T-helper 1 cell treated with Interleukin-12 subunit alpha and Interleukin-12 subunit beta and Interleukin-4 antibody, amounts not matched to agents 30 μg/mL and 1 μg/mL, for 36 hours (primary cell): ENCODE data around the gene FAM32A.
A peak's percentile ranks its signal among the peaks of the same experiment; 100 is the strongest.
"Not testable (repeated sequence)": the region's sequence is repeated elsewhere in the genome, so short reads cannot be mapped to it uniquely, and the experiment has no call there.

Source experiments
- H3K27ac Mint-ChIP-seq: one replicate; pipeline ENCODE4 v1.8.0; 2021; ENCODE audit warnings: mild to moderate bottlenecking, mixed read lengths
- H3K27me3 Mint-ChIP-seq: one replicate; pipeline ENCODE4 v1.8.0; 2021; ENCODE audit warnings: low read depth, mixed read lengths
- H3K36me3 Mint-ChIP-seq: one replicate; pipeline ENCODE4 v1.8.0; 2021; ENCODE audit warnings: low read depth, mixed read lengths
- H3K4me1 Mint-ChIP-seq: one replicate; pipeline ENCODE4 v1.8.0; 2021; ENCODE audit warnings: low read depth, mixed read lengths
- H3K4me3 Mint-ChIP-seq: one replicate; pipeline ENCODE4 v1.8.0; 2021; ENCODE audit warnings: mild to moderate bottlenecking, moderate library complexity, mixed read lengths
- H3K9me3 Mint-ChIP-seq: one replicate; pipeline ENCODE4 v1.8.0; 2021; ENCODE audit warnings: mixed read lengths

FAM32A gene

DNA sequence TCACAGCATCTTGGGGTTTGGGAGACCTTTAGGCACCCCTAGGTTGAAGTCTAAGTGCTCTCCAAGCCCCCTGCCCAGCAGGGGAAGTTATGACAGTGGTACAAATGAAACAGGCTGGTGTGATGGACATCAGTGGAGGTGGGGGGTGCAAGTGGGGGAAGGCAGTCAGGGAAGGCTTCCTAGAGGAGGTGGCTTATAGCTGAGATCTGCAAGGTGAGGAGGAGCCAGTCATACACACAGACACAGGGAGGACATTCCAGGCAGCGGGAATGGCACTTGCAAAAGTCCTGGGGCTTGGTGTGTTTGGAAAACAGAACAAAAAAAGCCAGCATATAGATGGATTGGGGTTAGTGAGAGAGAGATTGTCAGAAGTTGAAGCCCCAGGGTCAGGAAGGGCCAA lies 30.1 kb upstream of the FAM32A start:
- Mint-ChIP-seq H3K27me3 (no peaks in the 10 kb centered on the region), H3K4me3 (no peak overlapping the region)

DNA sequence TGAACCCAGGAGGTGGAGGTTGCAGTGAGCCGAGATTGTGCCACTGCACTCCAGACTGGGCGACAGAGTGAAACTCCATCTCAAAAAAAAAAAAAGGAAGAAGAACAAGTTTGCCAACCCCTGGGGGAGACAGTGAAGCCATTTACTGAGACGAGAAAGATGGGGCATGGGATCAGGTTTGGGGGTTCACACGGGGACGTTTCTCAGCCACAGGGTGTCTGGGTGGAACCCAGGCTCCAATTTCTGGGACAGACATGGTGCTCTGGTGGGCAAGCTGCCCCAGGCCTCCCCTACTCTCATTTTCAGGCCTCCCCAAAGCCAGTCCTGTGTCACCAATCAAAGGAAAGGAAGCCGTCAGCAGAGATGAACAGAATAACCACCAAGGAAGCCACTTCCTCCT lies 28.3 kb upstream of the FAM32A start:
- H3K36me3 Mint-ChIP-seq: peaks cover 48% of the 10 kb centered on the region
- no peaks in the 10 kb centered on the region for H3K27me3 Mint-ChIP-seq
- H3K9me3 Mint-ChIP-seq: no peaks in the 10 kb centered on the region
- no peak overlapping the region for H3K4me3 Mint-ChIP-seq
- peaks cover 28% of the 10 kb centered on the region for H3K4me1 Mint-ChIP-seq
- H3K27ac Mint-ChIP-seq: no peak overlapping the region

More for the DNA sequence above, 30.1 kb upstream of the FAM32A start:
- Mint-ChIP-seq H3K27ac (peak overlapping the region; percentile 28), H3K36me3 (peaks cover 58% of the 10 kb centered on the region), H3K4me1 (peaks cover 15% of the 10 kb centered on the region), H3K9me3 (no peaks in the 10 kb centered on the region)

DNA sequence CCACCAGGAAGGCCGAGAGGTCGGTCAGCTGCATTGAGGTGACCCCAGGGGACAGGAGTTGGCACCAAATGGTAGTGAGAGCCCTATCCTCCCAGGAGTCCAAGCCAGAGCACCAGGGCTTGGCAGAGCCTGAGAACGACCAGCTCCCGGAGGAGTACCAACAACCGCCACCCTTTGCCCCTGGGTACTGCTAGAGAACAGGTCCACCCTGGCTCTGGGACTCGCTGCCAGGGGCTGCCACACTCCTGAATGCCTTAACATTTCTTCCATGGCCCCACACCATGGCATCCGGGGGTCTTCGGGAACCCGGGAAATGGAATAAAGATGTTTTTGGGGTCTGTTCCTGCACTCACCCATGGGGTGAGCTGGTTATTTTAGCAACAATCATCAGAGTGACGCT lies 27.6 kb upstream of the FAM32A start:
- peaks cover 26% of the 10 kb centered on the region for H3K4me1 Mint-ChIP-seq
- no peaks in the 10 kb centered on the region for H3K9me3 Mint-ChIP-seq
- H3K27ac Mint-ChIP-seq: no peak overlapping the region
- no peaks in the 10 kb centered on the region for H3K27me3 Mint-ChIP-seq
- peaks cover 45% of the 10 kb centered on the region for H3K36me3 Mint-ChIP-seq
- H3K4me3 Mint-ChIP-seq: no peak overlapping the region

DNA sequence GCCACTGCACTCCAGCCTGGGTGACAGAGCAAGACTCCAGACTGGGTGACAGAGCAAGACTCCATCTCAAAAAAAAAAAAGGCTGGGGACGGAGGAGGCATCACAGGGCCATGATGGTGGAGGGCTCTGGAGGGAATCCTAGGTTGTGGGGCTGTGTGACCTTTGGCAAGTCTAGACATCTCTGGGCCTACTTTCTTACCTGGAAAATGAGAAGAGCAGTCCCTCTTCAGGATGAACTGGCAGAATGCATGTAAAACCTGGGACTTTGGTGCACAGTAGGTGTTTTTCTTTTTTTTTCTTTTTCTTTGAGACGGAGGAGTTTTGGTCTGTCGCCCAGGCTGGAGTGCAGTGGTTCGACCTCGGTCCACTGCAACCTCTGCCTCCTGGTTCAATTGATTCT lies 25.6 kb upstream of the FAM32A start:
- Mint-ChIP-seq H3K27ac (no peak overlapping the region), H3K4me3 (no peak overlapping the region), H3K9me3 (no peaks in the 10 kb centered on the region), H3K36me3 (peaks cover 26% of the 10 kb centered on the region), H3K4me1 (peaks cover 23% of the 10 kb centered on the region), H3K27me3 (no peaks in the 10 kb centered on the region)

DNA sequence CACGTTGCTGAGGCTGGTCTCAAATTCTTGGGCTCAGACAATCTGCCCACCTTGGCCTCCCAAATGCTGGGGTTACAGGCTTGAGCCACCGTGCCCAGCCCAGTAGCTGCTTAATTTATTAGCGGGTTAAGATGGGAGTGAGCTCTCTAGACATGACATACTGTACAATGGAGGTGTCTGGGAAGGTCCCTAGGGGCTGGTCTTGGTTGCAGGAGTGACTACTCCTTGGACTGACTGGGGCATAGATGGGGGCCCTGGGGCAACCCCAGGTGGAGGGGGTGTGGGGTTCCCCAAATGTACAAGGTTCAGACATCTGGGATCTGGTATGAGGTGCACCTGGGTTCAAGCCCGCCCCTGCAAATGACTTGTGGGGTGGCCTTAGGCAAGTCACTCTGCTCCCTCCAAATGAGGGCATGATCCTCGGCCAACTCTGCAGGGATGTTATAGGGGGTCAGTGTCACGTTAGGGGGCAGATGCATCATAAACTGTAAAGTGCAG lies 24.7 kb upstream of the FAM32A start:
- H3K27me3 Mint-ChIP-seq: no peaks in the 10 kb centered on the region
- peaks cover 16% of the 10 kb centered on the region for H3K4me1 Mint-ChIP-seq
- H3K9me3 Mint-ChIP-seq: no peaks in the 10 kb centered on the region
- peaks cover 18% of the 10 kb centered on the region for H3K36me3 Mint-ChIP-seq
- H3K4me3 Mint-ChIP-seq: no peak overlapping the region
- no peak overlapping the region for H3K27ac Mint-ChIP-seq

DNA sequence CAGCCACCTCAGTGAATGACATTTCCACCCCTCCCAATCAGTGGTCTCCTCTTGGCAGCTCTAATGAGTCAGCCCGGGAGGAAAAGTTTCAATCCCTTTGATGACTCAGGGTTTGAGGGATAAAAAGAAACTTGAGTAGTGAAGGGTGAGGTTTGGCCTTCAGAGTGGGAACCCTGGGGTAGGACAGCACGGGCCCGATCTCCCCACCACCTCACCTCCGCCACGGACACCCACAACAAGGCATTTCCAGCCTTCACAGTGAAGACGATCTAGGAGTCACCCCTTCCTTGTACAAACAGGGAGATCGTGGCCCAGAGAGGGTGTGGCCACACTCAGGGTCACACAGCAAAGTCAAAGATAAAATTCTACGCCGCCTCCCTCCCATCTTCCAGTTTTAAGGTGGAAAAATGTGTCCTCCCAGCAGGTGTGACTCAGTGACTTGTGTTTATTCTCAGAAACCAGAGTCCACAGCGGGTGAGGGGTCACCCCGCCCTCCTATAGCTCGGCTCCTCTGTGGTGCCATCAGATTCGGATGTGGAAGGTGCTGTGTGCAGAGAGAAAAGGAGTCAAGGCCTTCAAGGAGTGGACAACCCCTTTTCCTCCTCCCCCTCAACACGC lies 24.2 kb upstream of the FAM32A start:
- no peaks in the 10 kb centered on the region for H3K27me3 Mint-ChIP-seq
- no peak overlapping the region for H3K4me3 Mint-ChIP-seq
- H3K27ac Mint-ChIP-seq: peak overlapping the region; percentile 64
- peaks cover 16% of the 10 kb centered on the region for H3K36me3 Mint-ChIP-seq
- no peaks in the 10 kb centered on the region for H3K9me3 Mint-ChIP-seq
- H3K4me1 Mint-ChIP-seq: peaks cover 14% of the 10 kb centered on the region

DNA sequence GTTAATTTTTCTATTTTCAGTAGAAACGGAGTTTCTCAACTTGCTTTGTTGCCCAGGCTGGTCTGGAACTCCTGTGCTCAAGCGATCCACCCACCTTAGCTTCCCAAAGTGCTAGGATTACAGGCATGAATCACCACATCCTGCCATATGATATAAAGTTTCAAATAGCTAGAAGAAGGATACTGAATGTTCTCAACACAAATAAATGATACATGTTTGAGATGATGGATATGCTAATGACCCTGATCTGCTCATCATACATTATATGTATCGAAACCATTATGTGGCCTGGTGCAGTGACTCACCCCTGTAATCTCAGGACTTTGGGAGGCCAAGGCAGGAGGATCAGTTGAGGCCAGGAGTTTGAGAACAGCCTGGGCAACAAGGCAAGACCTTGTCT lies 23.4 kb upstream of the FAM32A start:
- Mint-ChIP-seq H3K4me3 (no peak overlapping the region), H3K9me3 (no peaks in the 10 kb centered on the region), H3K4me1 (peaks cover 14% of the 10 kb centered on the region), H3K36me3 (peaks cover 9% of the 10 kb centered on the region), H3K27ac (no peak overlapping the region), H3K27me3 (no peaks in the 10 kb centered on the region)

DNA sequence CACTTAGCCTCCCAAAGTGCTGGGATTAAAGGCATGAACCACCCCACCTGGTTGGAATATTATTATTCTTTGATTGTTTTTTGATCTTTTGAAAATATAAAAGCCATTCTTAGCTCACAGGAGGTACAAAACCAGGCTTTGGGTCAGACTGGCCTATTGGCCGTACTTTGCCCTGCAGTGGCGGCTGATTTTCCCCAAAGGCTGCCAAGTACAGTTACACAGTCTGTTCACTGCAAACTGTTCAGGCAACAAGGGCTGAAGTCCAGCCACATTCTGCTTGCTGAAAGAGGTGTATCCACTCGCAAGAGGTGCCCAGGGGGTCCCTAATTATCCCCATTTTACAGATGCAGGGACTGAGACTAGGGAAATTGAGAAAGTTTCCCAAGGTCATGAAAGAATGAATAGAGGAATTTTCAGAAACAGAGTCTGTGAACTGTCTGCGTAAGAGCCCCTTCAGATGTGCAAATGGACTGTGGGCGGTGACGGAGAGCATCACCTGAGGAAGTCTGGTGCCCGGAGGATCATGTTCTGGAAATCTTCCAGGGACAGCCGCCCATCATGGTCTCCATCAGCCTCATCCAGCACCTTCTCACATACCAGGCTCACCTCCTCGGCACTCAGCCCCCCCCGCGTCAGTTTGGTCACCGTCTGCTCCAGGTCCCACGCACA lies 20.9 kb upstream of the FAM32A start:
- peaks cover 6% of the 10 kb centered on the region for H3K9me3 Mint-ChIP-seq
- H3K4me1 Mint-ChIP-seq: peaks cover 18% of the 10 kb centered on the region
- no peaks in the 10 kb centered on the region for H3K27me3 Mint-ChIP-seq
- H3K27ac Mint-ChIP-seq: no peak overlapping the region
- no peaks in the 10 kb centered on the region for H3K36me3 Mint-ChIP-seq
- H3K4me3 Mint-ChIP-seq: no peak overlapping the region

DNA sequence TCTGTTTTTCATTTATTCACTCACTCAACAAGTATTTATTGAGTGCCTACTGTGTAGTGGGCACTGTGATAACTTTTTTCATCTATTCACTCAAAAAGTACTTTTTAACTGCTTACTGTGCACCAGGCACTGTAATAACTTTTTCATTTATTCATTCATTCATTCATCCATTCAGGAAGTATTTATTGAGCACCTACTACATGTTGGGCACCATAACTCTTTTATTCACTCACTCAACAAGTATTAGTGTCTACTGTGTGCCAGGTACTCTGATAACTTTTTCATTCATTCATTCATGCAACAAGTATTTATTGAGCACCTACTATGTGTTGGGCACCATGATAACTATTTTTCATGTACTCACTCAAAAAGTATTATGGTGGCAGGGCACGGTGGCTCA lies 18.8 kb upstream of the FAM32A start:
- Mint-ChIP-seq H3K9me3 (peaks cover 6% of the 10 kb centered on the region), H3K4me1 (peaks cover 11% of the 10 kb centered on the region), H3K4me3 (no peak overlapping the region), H3K27me3 (no peaks in the 10 kb centered on the region), H3K36me3 (no peaks in the 10 kb centered on the region), H3K27ac (no peak overlapping the region)

DNA sequence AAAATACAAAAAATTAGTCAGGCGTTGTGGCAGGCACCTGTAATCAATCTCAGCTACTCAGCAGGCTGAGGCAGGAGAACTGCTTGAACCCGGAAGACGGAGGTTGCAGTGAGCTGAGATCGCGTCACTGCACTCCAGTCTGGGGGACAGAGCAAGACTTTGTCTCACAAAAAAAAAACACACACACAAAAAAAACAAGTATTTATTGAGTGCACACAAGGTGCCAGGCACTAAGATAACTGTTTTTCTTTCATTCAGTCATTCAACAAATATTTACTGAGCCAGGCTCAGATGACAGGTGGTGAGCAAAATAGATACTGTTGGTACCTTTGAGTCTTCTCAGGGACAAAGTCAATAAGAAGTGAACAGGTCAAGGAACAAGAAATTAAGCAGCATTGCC lies 18.2 kb upstream of the FAM32A start:
- no peaks in the 10 kb centered on the region for H3K27me3 Mint-ChIP-seq
- H3K36me3 Mint-ChIP-seq: no peaks in the 10 kb centered on the region
- no peak overlapping the region for H3K27ac Mint-ChIP-seq
- peaks cover 6% of the 10 kb centered on the region for H3K9me3 Mint-ChIP-seq
- H3K4me3 Mint-ChIP-seq: no peak overlapping the region
- peaks cover 6% of the 10 kb centered on the region for H3K4me1 Mint-ChIP-seq

DNA sequence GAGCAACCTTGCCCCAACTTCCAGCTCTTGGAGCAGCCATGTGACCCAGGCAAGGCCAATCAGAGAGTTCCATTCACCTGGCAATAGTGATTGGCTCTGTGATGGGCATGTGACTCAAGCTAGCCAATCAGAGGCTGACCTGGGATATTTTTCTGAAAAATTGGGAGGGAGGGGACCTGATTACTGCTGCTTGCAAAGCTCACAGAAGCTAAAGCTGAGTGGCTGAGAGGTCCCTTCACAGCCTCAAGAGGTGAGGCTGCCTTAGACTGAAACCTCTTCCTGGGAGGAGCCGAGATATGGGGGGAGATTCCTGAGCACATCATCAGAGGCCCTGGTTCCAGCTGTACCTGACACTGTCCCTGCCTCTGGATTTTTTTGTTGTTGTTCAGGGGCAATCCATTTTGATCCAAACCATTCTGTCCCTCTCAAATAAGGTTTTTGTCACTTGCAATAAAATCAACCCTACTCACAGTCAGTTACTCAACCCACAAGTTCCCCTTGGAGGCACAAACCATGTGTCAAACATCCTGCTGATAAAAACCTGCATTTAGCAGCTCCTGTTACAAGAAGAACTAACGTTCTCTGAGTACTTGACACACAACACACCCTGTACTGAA lies 16.6 kb upstream of the FAM32A start:
- H3K9me3 Mint-ChIP-seq: peaks cover 6% of the 10 kb centered on the region
- peak overlapping the region; percentile 69 for H3K27ac Mint-ChIP-seq
- no peak overlapping the region for H3K4me3 Mint-ChIP-seq
- peaks cover 6% of the 10 kb centered on the region for H3K4me1 Mint-ChIP-seq
- H3K27me3 Mint-ChIP-seq: no peaks in the 10 kb centered on the region
- H3K36me3 Mint-ChIP-seq: no peaks in the 10 kb centered on the region

DNA sequence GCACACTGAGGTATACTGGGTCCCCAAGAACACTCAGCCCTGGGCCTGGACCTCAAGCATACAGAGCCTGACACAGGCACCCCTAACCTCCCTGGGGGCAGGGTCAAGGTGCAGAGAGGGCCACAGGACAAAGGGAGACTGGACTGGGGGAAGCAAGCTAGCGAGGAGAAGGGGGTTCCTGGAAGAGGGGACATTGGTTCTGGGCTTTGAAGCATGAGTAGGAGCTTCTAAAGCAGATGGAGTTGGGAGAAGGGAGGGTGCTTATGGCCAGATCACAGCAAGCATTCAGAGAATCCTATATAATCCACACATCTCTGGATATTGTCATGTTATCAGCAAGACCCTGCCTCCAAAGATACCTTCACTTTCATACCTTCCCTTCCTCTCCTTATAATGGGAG lies 15.1 kb upstream of the FAM32A start:
- H3K9me3 Mint-ChIP-seq: peaks cover 6% of the 10 kb centered on the region
- no peaks in the 10 kb centered on the region for H3K36me3 Mint-ChIP-seq
- H3K4me3 Mint-ChIP-seq: no peak overlapping the region
- peaks cover 6% of the 10 kb centered on the region for H3K4me1 Mint-ChIP-seq
- no peak overlapping the region for H3K27ac Mint-ChIP-seq
- no peaks in the 10 kb centered on the region for H3K27me3 Mint-ChIP-seq

DNA sequence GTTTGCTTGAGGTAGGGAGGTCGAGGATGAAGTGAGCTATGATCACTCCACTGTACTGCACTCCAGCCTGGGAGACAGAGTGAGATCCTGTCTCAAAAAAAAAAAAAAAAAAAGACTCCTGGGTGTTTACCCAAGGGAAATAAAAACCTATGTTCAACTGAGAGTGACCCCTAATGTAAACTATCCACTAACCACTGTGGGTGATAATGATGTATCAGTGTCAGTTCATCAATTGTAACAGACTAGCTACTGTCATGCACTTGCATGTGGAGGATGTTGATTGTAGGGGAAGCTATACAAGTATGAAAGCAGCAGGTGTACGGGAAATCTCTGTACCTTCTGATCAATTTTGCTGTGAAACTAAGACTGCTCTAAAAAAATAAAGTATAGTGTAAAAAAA lies 9.3 kb upstream of the FAM32A start:
- Mint-ChIP-seq H3K9me3 (no peaks in the 10 kb centered on the region), H3K36me3 (no peaks in the 10 kb centered on the region), H3K27ac (no peak overlapping the region), H3K27me3 (no peaks in the 10 kb centered on the region), H3K4me3 (no peak overlapping the region), H3K4me1 (peaks cover 1% of the 10 kb centered on the region)

DNA sequence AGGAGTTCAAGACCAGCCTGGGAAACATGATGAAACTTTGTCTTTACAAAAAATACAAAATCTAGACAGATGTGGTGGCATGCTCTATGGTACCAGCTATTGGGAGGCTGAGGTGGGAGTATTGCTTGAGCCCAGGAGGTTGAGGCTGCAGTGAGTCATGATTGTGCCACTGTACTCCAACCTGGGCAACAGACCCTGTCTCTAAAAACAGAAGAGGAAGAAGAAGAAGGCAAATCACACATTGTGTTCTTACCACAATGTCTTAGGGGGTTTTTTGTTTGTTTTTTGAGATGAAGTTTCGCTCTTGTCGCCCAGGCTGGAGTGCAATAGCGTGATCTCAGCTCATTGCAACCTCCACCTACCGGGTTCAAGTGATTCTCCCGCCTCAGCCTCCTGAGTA lies 6.3 kb upstream of the FAM32A start:
- H3K4me1 Mint-ChIP-seq, H3K36me3 Mint-ChIP-seq, H3K4me3 Mint-ChIP-seq, H3K9me3 Mint-ChIP-seq, H3K27me3 Mint-ChIP-seq: not testable (repeated sequence)
- H3K27ac Mint-ChIP-seq: peak overlapping the region; percentile 5

DNA sequence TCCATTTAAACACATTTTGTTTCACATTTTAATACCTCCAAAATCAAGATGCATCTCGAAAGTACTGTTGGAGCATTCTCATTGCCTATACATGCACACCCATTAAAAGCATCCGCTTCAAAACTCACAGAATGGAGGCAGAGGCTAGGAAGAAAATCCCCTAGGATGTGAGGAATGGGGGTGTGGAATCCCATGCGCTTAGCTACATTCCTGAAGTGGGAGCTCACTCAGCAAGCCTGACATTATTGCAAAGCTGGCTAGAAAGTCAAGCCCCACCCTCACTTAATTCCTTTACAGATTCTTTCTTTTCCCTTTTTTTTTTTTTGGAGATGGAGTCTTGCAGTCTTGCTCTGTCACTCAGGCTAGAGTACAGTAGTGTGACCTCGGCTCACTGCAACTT lies 4.6 kb upstream of the FAM32A start:
- Mint-ChIP-seq H3K27ac (no peak overlapping the region), H3K36me3 (peaks cover 6% of the 10 kb centered on the region), H3K4me1 (peaks cover 12% of the 10 kb centered on the region), H3K27me3 (no peaks in the 10 kb centered on the region), H3K4me3 (no peak overlapping the region), H3K9me3 (no peaks in the 10 kb centered on the region)
